NOMO-1 (cell line): ENCODE results near the gene RCSD1.

Experiments
- DNase-seq, 2 experiments: peaks; one replicate each; lab custom pipeline; 2025; ENCODE audit not compliant: unreplicated experiment in 2 of 2; lab: John Stamatoyannopoulos, UW

The RCSD1 gene

GRCh38 chr1:167640051-167640450 lies 10.0 kb downstream of the RCSD1 start:
- no peak for DNase-seq

GRCh38 chr1:167641786-167642500 lies 11.9 kb downstream of the RCSD1 start:
- no peak for DNase-seq

GRCh38 chr1:167642501-167642826 lies 12.4 kb downstream of the RCSD1 start:
- DNase-seq, result no peak

GRCh38 chr1:167643441-167643840 lies 13.4 kb downstream of the RCSD1 start:
- no peak for DNase-seq

GRCh38 chr1:167644551-167644950 lies 14.5 kb downstream of the RCSD1 start:
- no peak for DNase-seq

- DNase-seq, result no peak
Measured at GRCh38 chr1:167645140-167645541, 15.1 kb downstream of the RCSD1 start.

GRCh38 chr1:167645625-167646414 lies 15.8 kb downstream of the RCSD1 start:
- no peak for DNase-seq

- DNase-seq, result no peak
Measured at GRCh38 chr1:167648252-167648849, 18.3 kb downstream of the RCSD1 start.

GRCh38 chr1:167648978-167649744 lies 19.1 kb downstream of the RCSD1 start:
- DNase-seq, result peak in 1 of 2 experiments; percentile 35

- peak; percentile 40 to 50 for DNase-seq
Measured at GRCh38 chr1:167650269-167651160, 20.5 kb downstream of the RCSD1 start.

- no peak for DNase-seq
Measured at GRCh38 chr1:167651161-167651693, 21.2 kb downstream of the RCSD1 start.

GRCh38 chr1:167654975-167655575 lies 25.0 kb downstream of the RCSD1 start:
- DNase-seq, result no peak

- no peak for DNase-seq
Measured at GRCh38 chr1:167656657-167657056, 26.6 kb downstream of the RCSD1 start.

GRCh38 chr1:167658574-167659328 lies 28.7 kb downstream of the RCSD1 start:
- DNase-seq, result peak; percentile 41 to 46

GRCh38 chr1:167659450-167659849 lies 29.4 kb downstream of the RCSD1 start:
- DNase-seq, result no peak

GRCh38 chr1:167659881-167660280 lies 29.8 kb downstream of the RCSD1 start:
- no peak for DNase-seq

- DNase-seq, result no peak
Measured at GRCh38 chr1:167661527-167662426, 31.7 kb downstream of the RCSD1 start.
